ENCODE measurements around the gene LPAR3.

Gene LPAR3

DNA sequence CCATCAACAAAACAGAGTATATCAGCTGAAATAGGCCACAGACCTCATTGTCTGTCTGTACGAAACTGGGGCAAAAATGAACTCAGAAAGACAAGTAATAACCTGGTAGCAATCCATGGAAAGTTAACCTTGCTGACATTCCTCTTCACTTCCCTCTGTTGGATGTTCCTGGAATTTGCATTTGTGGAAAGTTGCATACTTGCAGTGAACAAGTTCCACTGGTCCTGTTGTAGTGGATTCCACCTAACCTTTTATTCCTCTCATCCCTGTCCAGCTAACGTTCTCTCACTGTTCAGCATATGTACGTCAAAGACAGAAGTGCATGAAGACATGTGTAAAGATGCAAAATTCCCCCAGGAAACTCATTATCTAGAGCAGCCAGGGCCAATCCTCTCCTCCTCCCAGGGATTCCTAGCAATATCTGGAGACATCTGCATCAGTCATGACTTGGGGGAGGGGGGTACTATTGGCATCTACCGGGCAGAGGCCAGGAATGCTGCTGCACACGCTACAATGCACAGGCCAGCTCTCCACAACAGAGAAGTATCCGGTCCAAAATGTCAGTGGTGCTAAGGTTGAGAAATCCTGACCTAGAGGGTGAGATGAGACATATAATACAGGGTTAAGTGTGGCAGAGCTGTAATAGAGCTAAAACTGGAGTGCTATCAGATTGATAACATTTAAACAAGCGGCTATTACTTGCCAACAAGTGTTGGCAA is 8.2 kb downstream of the LPAR3 start:
- no peaks in the 10 kb centered on the region for H3K27me3 ChIP-seq (ENCODE audit: insufficient read depth, low read length)
- H3K23ac ChIP-seq (ENCODE audit: low read length): no peak overlapping the region
- H3K36me3 ChIP-seq (ENCODE audit: control insufficient read depth in 1 of 2, insufficient read depth in 2 of 2, low read length in 2 of 2): no peaks in the 10 kb centered on the region
- no peak overlapping the region for H3K14ac ChIP-seq (ENCODE audit: low read length)
- H2AK5ac ChIP-seq (ENCODE audit: low read length): no peak overlapping the region
- no peaks in the 10 kb centered on the region for H3K9me3 ChIP-seq (ENCODE audit: insufficient read depth, low read depth, low read length)
- no peak overlapping the region for H3K9ac ChIP-seq (ENCODE audit: low read length)
- no peak overlapping the region for H2BK12ac ChIP-seq (ENCODE audit: low read length)
- H2BK5ac ChIP-seq (ENCODE audit: low read depth, low read length, poor library complexity): no peak overlapping the region
- no peaks in the 10 kb centered on the region for H3K79me2 ChIP-seq (ENCODE audit: control insufficient read depth, insufficient read depth, low read length, poor library complexity)
- H3K4me2 ChIP-seq (ENCODE audit: low read length): no peak overlapping the region
- H3K18ac ChIP-seq (ENCODE audit: low read length): no peak overlapping the region
- H2BK120ac ChIP-seq (ENCODE audit: insufficient read depth, low read length, poor library complexity): no peak overlapping the region
- H4K12ac ChIP-seq (ENCODE audit: low read depth, low read length): no peak overlapping the region
- peaks cover 0 to 4% of the 10 kb centered on the region in 2 experiments for H3K4me1 ChIP-seq (ENCODE audit: control insufficient read depth in 1 of 2, insufficient read depth in 2 of 2, low read length in 2 of 2)
- H3K4me3 ChIP-seq (ENCODE audit: low read depth, low read length): no peak overlapping the region
- no peak overlapping the region for H3K4ac ChIP-seq (ENCODE audit: low read depth, low read length)
- H4K8ac ChIP-seq (ENCODE audit: low read depth, low read length): no peak overlapping the region
- no peak overlapping the region for H3K27ac ChIP-seq (ENCODE audit: low read depth, low read length)
- no peak overlapping the region for H4K91ac ChIP-seq (ENCODE audit: low read depth, low read length)
- no CpG with 5 or more reads among the region's 7 CpGs for WGBS (ENCODE audit: extremely low coverage, insufficient coverage, insufficient read length)
- no peak overlapping the region for H2AFZ ChIP-seq (ENCODE audit: insufficient read depth, low read length, poor library complexity)
- H3K79me1 ChIP-seq (ENCODE audit: low read length): no peaks in the 10 kb centered on the region
- DNase-seq: peak; percentile 6 to 70

DNA sequence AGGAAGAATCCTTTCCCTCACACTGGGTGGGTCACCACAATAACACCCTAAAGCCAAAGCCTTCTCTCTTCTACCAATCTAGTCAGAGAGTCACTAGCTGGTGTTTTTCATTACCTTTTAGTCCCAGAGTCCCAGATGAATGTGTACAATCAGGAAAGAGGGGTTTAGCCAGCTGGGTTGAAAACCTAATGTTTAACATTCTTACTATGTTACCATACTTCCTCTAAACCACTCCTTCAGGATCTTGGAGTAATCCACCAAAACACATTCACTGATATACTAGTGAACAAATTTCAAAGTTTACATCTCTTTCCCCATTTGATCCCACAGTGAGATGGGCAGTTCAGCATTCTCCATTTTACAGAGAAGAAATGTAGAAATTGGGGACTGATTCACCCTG is 9.7 kb downstream of the LPAR3 start:
- Histone ChIP-seq H2AK5ac (ENCODE audit: low read length) (no peak overlapping the region), H3K36me3 (ENCODE audit: control insufficient read depth in 1 of 2, insufficient read depth in 2 of 2, low read length in 2 of 2) (no peaks in the 10 kb centered on the region), H3K4ac (ENCODE audit: low read depth, low read length) (no peak overlapping the region), H2BK5ac (ENCODE audit: low read depth, low read length, poor library complexity) (no peak overlapping the region), H2BK120ac (ENCODE audit: insufficient read depth, low read length, poor library complexity) (no peak overlapping the region), H2BK12ac (ENCODE audit: low read length) (no peak overlapping the region), H3K23ac (ENCODE audit: low read length) (no peak overlapping the region), H3K4me3 (ENCODE audit: low read depth, low read length) (no peak overlapping the region), H4K91ac (ENCODE audit: low read depth, low read length) (no peak overlapping the region), H3K79me2 (ENCODE audit: control insufficient read depth, insufficient read depth, low read length, poor library complexity) (no peaks in the 10 kb centered on the region), H3K18ac (ENCODE audit: low read length) (no peak overlapping the region), H2AFZ (ENCODE audit: insufficient read depth, low read length, poor library complexity) (peak overlapping the region; percentile 17), H3K9ac (ENCODE audit: low read length) (no peak overlapping the region), H3K27me3 (ENCODE audit: insufficient read depth, low read length) (no peaks in the 10 kb centered on the region), H3K14ac (ENCODE audit: low read length) (no peak overlapping the region), H4K12ac (ENCODE audit: low read depth, low read length) (no peak overlapping the region), H3K79me1 (ENCODE audit: low read length) (no peaks in the 10 kb centered on the region), H3K4me1 (ENCODE audit: control insufficient read depth in 1 of 2, insufficient read depth in 2 of 2, low read length in 2 of 2) (peaks cover 0 to 4% of the 10 kb centered on the region in 2 experiments), H3K4me2 (ENCODE audit: low read length) (no peak overlapping the region), H3K9me3 (ENCODE audit: insufficient read depth, low read depth, low read length) (no peaks in the 10 kb centered on the region), H3K27ac (ENCODE audit: low read depth, low read length) (no peak overlapping the region), H4K8ac (ENCODE audit: low read depth, low read length) (no peak overlapping the region)
- peak; percentile 41 to 81 for DNase-seq

DNA sequence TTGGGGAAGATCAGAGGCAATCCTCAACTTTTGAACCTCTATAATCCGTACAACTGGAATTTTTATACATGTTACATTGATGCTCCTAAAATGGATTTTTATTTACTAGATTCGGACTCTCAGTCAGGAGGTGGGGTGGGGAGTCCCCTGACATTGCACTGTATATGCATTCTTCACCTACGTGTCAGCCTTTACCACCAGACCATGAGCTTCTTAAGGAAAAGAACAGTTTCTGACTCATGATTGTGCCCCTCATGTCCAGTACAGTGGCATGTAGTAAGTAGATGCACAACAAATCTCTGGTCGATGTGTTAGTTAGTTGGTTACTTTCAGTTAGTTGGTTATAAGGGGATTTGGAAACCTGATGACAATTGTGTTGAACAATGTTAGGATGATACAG is 15.4 kb downstream of the LPAR3 start:
- H3K27me3 ChIP-seq (ENCODE audit: insufficient read depth, low read length): no peaks in the 10 kb centered on the region
- no peak overlapping the region for H3K18ac ChIP-seq (ENCODE audit: low read length)
- H3K14ac ChIP-seq (ENCODE audit: low read length): no peak overlapping the region
- no peak overlapping the region for H2BK120ac ChIP-seq (ENCODE audit: insufficient read depth, low read length, poor library complexity)
- H2AFZ ChIP-seq (ENCODE audit: insufficient read depth, low read length, poor library complexity): no peak overlapping the region
- no peak overlapping the region for H3K4ac ChIP-seq (ENCODE audit: low read depth, low read length)
- no CpG with 5 or more reads among the region's 4 CpGs for WGBS (ENCODE audit: extremely low coverage, insufficient coverage, insufficient read length)
- H3K4me2 ChIP-seq (ENCODE audit: low read length): no peak overlapping the region
- H3K23ac ChIP-seq (ENCODE audit: low read length): no peak overlapping the region
- H2BK12ac ChIP-seq (ENCODE audit: low read length): no peak overlapping the region
- H3K4me1 ChIP-seq (ENCODE audit: control insufficient read depth in 1 of 2, insufficient read depth in 2 of 2, low read length in 2 of 2): no peaks in the 10 kb centered on the region
- H2AK5ac ChIP-seq (ENCODE audit: low read length): no peak overlapping the region
- no peaks in the 10 kb centered on the region for H3K79me1 ChIP-seq (ENCODE audit: low read length)
- H4K8ac ChIP-seq (ENCODE audit: low read depth, low read length): no peak overlapping the region
- no peaks in the 10 kb centered on the region for H3K9me3 ChIP-seq (ENCODE audit: insufficient read depth, low read depth, low read length)
- no peaks in the 10 kb centered on the region for H3K79me2 ChIP-seq (ENCODE audit: control insufficient read depth, insufficient read depth, low read length, poor library complexity)
- H3K4me3 ChIP-seq (ENCODE audit: low read depth, low read length): no peak overlapping the region
- no peaks in the 10 kb centered on the region for H3K36me3 ChIP-seq (ENCODE audit: control insufficient read depth in 1 of 2, insufficient read depth in 2 of 2, low read length in 2 of 2)
- no peak overlapping the region for H3K9ac ChIP-seq (ENCODE audit: low read length)
- H2BK5ac ChIP-seq (ENCODE audit: low read depth, low read length, poor library complexity): no peak overlapping the region
- H4K12ac ChIP-seq (ENCODE audit: low read depth, low read length): no peak overlapping the region
- no peak for DNase-seq
- H4K91ac ChIP-seq (ENCODE audit: low read depth, low read length): no peak overlapping the region
- no peak overlapping the region for H3K27ac ChIP-seq (ENCODE audit: low read depth, low read length)

DNA sequence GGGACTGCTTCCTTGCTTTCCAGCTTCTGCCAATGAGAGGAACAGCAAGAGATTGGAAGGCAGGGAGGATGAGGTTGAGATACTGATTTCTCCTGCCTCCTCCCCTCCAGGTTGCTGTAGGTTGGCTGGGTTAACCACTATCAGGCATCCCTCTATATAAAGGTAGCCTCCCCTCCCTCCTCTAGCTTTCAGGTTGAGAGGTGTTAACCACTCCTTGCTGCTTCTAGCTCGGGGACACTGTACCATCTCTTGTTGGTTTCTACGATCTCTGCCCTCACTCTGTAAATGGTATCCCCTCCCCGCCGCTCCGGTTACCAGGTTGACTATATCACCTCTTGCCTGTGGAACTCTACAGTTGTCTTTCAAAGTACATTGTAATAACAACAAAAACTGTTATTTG is 16.7 kb downstream of the LPAR3 start:
- Histone ChIP-seq H3K36me3 (ENCODE audit: control insufficient read depth in 1 of 2, insufficient read depth in 2 of 2, low read length in 2 of 2) (no peaks in the 10 kb centered on the region), H3K4ac (ENCODE audit: low read depth, low read length) (no peak overlapping the region), H3K23ac (ENCODE audit: low read length) (no peak overlapping the region), H2AK5ac (ENCODE audit: low read length) (no peak overlapping the region), H3K27ac (ENCODE audit: low read depth, low read length) (no peak overlapping the region), H3K9me3 (ENCODE audit: insufficient read depth, low read depth, low read length) (no peaks in the 10 kb centered on the region), H2AFZ (ENCODE audit: insufficient read depth, low read length, poor library complexity) (no peak overlapping the region), H3K79me2 (ENCODE audit: control insufficient read depth, insufficient read depth, low read length, poor library complexity) (no peaks in the 10 kb centered on the region), H3K27me3 (ENCODE audit: insufficient read depth, low read length) (no peaks in the 10 kb centered on the region), H3K18ac (ENCODE audit: low read length) (no peak overlapping the region), H4K91ac (ENCODE audit: low read depth, low read length) (no peak overlapping the region), H4K8ac (ENCODE audit: low read depth, low read length) (no peak overlapping the region), H2BK12ac (ENCODE audit: low read length) (no peak overlapping the region), H2BK120ac (ENCODE audit: insufficient read depth, low read length, poor library complexity) (no peak overlapping the region), H3K14ac (ENCODE audit: low read length) (no peak overlapping the region), H3K4me2 (ENCODE audit: low read length) (no peak overlapping the region), H3K4me3 (ENCODE audit: low read depth, low read length) (no peak overlapping the region), H3K4me1 (ENCODE audit: control insufficient read depth in 1 of 2, insufficient read depth in 2 of 2, low read length in 2 of 2) (no peaks in the 10 kb centered on the region), H2BK5ac (ENCODE audit: low read depth, low read length, poor library complexity) (no peak overlapping the region), H4K12ac (ENCODE audit: low read depth, low read length) (no peak overlapping the region), H3K79me1 (ENCODE audit: low read length) (no peaks in the 10 kb centered on the region), H3K9ac (ENCODE audit: low read length) (no peak overlapping the region)
- WGBS (ENCODE audit: extremely low coverage, insufficient coverage, insufficient read length): no CpG with 5 or more reads among the region's 5 CpGs
- no peak for DNase-seq
